Tibial nerve (tissue), 4 donors: ENCODE results near the gene DSC3.

Experiments used
- EP300 ChIP-seq, 2 donors: sonication (generic); formaldehyde crosslinking; IDR thresholded peaks; one replicate each; pipeline ENCODE4 v1.6.1; 2017; ENCODE audit warnings: antibody characterized with exemption in 2 of 2, mild to moderate bottlenecking in 1 of 2
- POLR2A ChIP-seq, 2 donors: fragments of 450-650 bp; IDR thresholded peaks; one replicate each; pipeline ENCODE4 v1.6.1; 2017; ENCODE audit warnings: antibody characterized with exemption in 2 of 2, mild to moderate bottlenecking in 2 of 2, moderate library complexity in 2 of 2
- TF ChIP-seq, protein P1 (sequence below), 5 experiments: fragments of 200-600 bp in 3 of 5; fragments of 450-650 bp in 2 of 5; sonication (generic) in 3 of 5; IDR thresholded peaks; one replicate each; pipeline ENCODE4 v1.5.1; 2016 to 2019; ENCODE audit warnings: antibody characterized with exemption in 5 of 5, mild to moderate bottlenecking in 3 of 5, moderate library complexity in 2 of 5

DNA sequence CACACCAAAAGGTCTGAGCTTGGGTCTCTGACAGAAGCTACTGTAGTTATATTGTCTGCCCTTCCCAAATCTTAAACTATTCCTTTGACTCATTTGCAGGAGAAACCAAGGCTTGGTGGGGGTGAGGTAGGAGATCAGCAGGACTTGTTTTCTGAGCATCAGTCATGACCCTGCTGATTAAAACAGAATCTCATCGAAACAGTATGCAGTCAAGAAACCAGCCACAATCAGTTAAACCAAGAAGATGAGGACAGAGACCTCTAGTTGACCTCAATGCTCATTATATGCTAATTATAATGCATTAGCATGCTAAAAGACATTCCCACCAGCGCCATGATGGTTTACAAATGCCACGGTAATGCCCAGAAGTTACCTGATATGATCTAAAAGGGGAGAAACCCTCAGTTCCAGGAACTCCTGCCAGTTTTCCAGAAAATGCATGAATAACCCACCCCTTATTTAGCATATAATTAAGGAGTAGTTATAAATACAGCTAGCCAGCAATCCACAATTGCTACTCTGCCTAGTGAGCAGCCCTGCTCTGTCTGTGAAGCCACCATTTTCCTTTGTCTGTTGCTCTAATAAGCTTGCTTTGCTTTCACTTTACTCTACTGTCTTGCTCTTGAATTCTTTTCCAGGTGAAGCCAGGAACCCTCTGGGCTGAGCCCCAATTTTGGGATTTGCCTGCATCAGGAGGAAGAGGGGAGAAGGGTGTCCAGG is 26.7 kb downstream of the DSC3 start:
- TF ChIP-seq, protein P1, sequence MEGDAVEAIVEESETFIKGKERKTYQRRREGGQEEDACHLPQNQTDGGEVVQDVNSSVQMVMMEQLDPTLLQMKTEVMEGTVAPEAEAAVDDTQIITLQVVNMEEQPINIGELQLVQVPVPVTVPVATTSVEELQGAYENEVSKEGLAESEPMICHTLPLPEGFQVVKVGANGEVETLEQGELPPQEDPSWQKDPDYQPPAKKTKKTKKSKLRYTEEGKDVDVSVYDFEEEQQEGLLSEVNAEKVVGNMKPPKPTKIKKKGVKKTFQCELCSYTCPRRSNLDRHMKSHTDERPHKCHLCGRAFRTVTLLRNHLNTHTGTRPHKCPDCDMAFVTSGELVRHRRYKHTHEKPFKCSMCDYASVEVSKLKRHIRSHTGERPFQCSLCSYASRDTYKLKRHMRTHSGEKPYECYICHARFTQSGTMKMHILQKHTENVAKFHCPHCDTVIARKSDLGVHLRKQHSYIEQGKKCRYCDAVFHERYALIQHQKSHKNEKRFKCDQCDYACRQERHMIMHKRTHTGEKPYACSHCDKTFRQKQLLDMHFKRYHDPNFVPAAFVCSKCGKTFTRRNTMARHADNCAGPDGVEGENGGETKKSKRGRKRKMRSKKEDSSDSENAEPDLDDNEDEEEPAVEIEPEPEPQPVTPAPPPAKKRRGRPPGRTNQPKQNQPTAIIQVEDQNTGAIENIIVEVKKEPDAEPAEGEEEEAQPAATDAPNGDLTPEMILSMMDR (IDR thresholded peaks at IDR 0.05) = no peak
- TF ChIP-seq POLR2A (IDR thresholded peaks at IDR 0.05) = no peak
- no peak for TF ChIP-seq EP300 (IDR thresholded peaks at IDR 0.05)
